OCI-LY7 (cell line): ENCODE data around the gene RIMBP2. TPM values are rescaled to one million over a fixed set of nuclear protein-coding genes. Genes with fewer than 3 reads are reported as not detected.

ENCODE experiments used
- BruUV-seq: library from RNA; stranded (reverse); fragments of 400-500 nt; replicated peaks from 2 replicates; lab custom pipeline; 2021; lab: Mats Ljungman, UMichigan
- CTCF ChIA-PET: fragments of 300-600 bp; sonication (Branson Sonifier 250); formaldehyde crosslinking; loops from one replicate; lab custom pipeline; 2022; ENCODE audit warnings: antibody characterized with exemption; ENCODE audit not compliant: unreplicated experiment; lab: Charles Lee
- POLR2A ChIA-PET: fragments of 300-600 bp; sonication (Branson Sonifier 250); formaldehyde crosslinking; loops from one replicate; lab custom pipeline; 2022; ENCODE audit warnings: antibody characterized with exemption; lab: Charles Lee
- DNase-seq: peaks from one replicate; pipeline ENCODE4 v3.0.0-alpha.2; 2015; ENCODE audit warnings: low spot score
- H2AFZ ChIP-seq: fragments of 200-600 bp; sonication (generic), shearing (Covaris generic); 2 replicates; pipeline ENCODE4 v1.6.1; 2014; ENCODE audit warnings: mild to moderate bottlenecking, antibody characterized with exemption, low read length, moderate library complexity
- H3K27ac ChIP-seq: fragments of 200-600 bp; sonication (generic); 2 replicates; pipeline ENCODE4 v1.5.1; 2014; ENCODE audit warnings: mixed run types, low read depth, mild to moderate bottlenecking, moderate library complexity, low read length, inconsistent platforms; ENCODE audit not compliant: poor library complexity, severe bottlenecking
- H3K36me3 ChIP-seq: fragments of 200-600 bp; sonication (generic); 2 replicates; pipeline ENCODE4 v1.6.1; 2014; ENCODE audit warnings: mild to moderate bottlenecking, antibody characterized with exemption, low read length, moderate library complexity, mixed read lengths; ENCODE audit not compliant: insufficient read depth
- H3K4me1 ChIP-seq: fragments of 200-600 bp; sonication (generic); 2 replicates; pipeline ENCODE4 v1.5.1; 2014; ENCODE audit warnings: mild to moderate bottlenecking, low read length; ENCODE audit not compliant: insufficient read depth, poor library complexity, severe bottlenecking
- H3K4me2 ChIP-seq: fragments of 200-600 bp; sonication (generic); 2 replicates; pipeline ENCODE4 v1.6.1; 2014; ENCODE audit warnings: mild to moderate bottlenecking, low read length
- H3K4me3 ChIP-seq: fragments of 200-600 bp; sonication (generic); 2 replicates; pipeline ENCODE4 v1.5.1; 2014; ENCODE audit warnings: mild to moderate bottlenecking, low read depth, low read length; ENCODE audit not compliant: poor library complexity, severe bottlenecking
- H3K79me2 ChIP-seq: fragments of 200-600 bp; sonication (generic); 2 replicates; pipeline ENCODE4 v1.6.1; 2016; ENCODE audit warnings: low read depth, mild to moderate bottlenecking, low read length, moderate library complexity, mixed read lengths; ENCODE audit not compliant: insufficient read depth
- H3K9me2 ChIP-seq: fragments of 200-600 bp; sonication (generic); 2 replicates; pipeline ENCODE4 v1.6.1; 2016; ENCODE audit warnings: mild to moderate bottlenecking, low read length, mixed read lengths; ENCODE audit not compliant: insufficient read depth
- H3K9me3 ChIP-seq: fragments of 200-600 bp; sonication (generic); 2 replicates; pipeline ENCODE4 v1.6.1; 2014; ENCODE audit warnings: mild to moderate bottlenecking, mixed run types, low read length, mixed read lengths
- H4K20me1 ChIP-seq: fragments of 200-600 bp; sonication (generic); 2 replicates; pipeline ENCODE4 v1.6.1; 2014; ENCODE audit warnings: mild to moderate bottlenecking, antibody characterized with exemption, low read length, moderate library complexity, mixed read lengths; ENCODE audit not compliant: insufficient read depth
- EZH2phosphoT487 ChIP-seq: fragments of 200-600 bp; sonication (generic); IDR thresholded peaks from 2 replicates; pipeline ENCODE4 v1.6.1; 2018; ENCODE audit warnings: low read depth, borderline replicate concordance, mild to moderate bottlenecking, mixed run types, antibody characterized with exemption, low read length, moderate library complexity, mixed read lengths
- intact Hi-C: fragments of 100-400 bp; cut with micrococcal nuclease; formaldehyde crosslinking; loops from one replicate; pipeline ENCODE4 v1.10.0; 2022; ENCODE audit not compliant: unreplicated experiment
- total RNA-seq, 2 experiments: library from RNA; depleted of rRNA in 1 of 2; stranded (reverse); fragments of >200 nt in 1 of 2; shearing (Covaris generic) in 1 of 2; gene quantifications; 2 replicates each; pipeline ENCODE4 v1.2.3, GENCODE V29; 2014 to 2022
- TF ChIP-seq, protein P1 (sequence below): fragments of 200-600 bp; sonication (generic); conservative IDR thresholded peaks from 2 replicates; pipeline ENCODE4 v1.5.1; 2014; ENCODE audit warnings: mild to moderate bottlenecking, antibody characterized with exemption, low read length, moderate library complexity, mixed read lengths

The RIMBP2 gene
- total RNA-seq, 2 experiments from 2014 or later: not detected

DNA sequence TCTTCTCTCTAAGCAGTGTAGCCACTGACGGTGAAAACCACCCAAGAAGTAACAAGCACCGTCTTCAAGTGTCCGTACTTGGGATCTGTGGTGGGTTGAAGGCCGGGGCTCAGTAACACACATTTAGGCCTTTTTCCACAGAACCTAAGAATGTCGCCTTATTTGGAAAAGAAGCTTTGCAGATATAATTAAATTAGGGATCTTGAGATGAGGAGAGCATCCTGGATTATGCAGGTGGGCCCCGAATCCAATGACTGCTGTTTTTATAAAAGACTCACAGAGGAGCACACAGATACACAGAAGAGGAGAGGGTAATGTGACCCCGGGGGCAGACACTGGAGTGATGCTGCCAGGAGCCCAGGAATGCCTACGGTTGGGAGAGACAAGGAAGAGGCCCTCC is 46.3 kb downstream of the RIMBP2 start:
- Histone ChIP-seq H2AFZ (no peak overlapping the region), H3K4me3 (no peak overlapping the region), H3K9me2 (no peaks in the 10 kb centered on the region), H3K36me3 (no peaks in the 10 kb centered on the region), H3K4me2 (no peak overlapping the region), H3K4me1 (no peaks in the 10 kb centered on the region), H4K20me1 (no peaks in the 10 kb centered on the region), H3K27ac (no peak overlapping the region), H3K9me3 (no peaks in the 10 kb centered on the region), H3K79me2 (no peaks in the 10 kb centered on the region)
- no peak for DNase-seq
- intact Hi-C loops: no loop called here
- CTCF ChIA-PET: no interaction called here
- POLR2A ChIA-PET: no interaction called here
- TF ChIP-seq, protein P1, sequence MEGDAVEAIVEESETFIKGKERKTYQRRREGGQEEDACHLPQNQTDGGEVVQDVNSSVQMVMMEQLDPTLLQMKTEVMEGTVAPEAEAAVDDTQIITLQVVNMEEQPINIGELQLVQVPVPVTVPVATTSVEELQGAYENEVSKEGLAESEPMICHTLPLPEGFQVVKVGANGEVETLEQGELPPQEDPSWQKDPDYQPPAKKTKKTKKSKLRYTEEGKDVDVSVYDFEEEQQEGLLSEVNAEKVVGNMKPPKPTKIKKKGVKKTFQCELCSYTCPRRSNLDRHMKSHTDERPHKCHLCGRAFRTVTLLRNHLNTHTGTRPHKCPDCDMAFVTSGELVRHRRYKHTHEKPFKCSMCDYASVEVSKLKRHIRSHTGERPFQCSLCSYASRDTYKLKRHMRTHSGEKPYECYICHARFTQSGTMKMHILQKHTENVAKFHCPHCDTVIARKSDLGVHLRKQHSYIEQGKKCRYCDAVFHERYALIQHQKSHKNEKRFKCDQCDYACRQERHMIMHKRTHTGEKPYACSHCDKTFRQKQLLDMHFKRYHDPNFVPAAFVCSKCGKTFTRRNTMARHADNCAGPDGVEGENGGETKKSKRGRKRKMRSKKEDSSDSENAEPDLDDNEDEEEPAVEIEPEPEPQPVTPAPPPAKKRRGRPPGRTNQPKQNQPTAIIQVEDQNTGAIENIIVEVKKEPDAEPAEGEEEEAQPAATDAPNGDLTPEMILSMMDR: no peak
- TF ChIP-seq EZH2phosphoT487: no peak
- BruUV-seq: no TSS peak

DNA sequence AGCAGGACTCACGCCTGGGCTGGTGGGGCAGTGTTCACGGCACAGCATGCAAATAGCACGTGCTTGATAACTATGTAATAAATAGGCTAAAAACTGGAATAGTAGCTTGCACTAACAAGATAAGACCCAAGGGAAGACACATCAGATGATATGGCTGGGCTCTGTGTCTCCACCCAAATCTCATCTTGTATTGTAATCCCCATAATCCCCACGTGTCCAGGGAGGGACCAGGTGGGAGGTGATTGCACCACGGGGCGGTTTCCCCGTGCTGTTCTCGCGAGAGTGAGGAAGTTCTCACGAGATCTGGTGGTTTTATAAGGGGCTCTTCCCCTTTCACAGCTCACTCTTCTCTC is 46.9 kb downstream of the RIMBP2 start:
- Histone ChIP-seq H3K9me2 (no peaks in the 10 kb centered on the region), H3K27ac (no peak overlapping the region), H3K79me2 (no peaks in the 10 kb centered on the region), H3K36me3 (no peaks in the 10 kb centered on the region), H3K4me2 (no peak overlapping the region), H2AFZ (no peak overlapping the region), H3K4me1 (no peaks in the 10 kb centered on the region), H4K20me1 (no peaks in the 10 kb centered on the region), H3K9me3 (no peaks in the 10 kb centered on the region), H3K4me3 (no peak overlapping the region)
- TF ChIP-seq, protein P1: no peak
- no peak for TF ChIP-seq EZH2phosphoT487
- CTCF ChIA-PET: no interaction called here
- intact Hi-C loops: no loop called here
- POLR2A ChIA-PET: no interaction called here
- DNase-seq: no peak
- no TSS peak for BruUV-seq

DNA sequence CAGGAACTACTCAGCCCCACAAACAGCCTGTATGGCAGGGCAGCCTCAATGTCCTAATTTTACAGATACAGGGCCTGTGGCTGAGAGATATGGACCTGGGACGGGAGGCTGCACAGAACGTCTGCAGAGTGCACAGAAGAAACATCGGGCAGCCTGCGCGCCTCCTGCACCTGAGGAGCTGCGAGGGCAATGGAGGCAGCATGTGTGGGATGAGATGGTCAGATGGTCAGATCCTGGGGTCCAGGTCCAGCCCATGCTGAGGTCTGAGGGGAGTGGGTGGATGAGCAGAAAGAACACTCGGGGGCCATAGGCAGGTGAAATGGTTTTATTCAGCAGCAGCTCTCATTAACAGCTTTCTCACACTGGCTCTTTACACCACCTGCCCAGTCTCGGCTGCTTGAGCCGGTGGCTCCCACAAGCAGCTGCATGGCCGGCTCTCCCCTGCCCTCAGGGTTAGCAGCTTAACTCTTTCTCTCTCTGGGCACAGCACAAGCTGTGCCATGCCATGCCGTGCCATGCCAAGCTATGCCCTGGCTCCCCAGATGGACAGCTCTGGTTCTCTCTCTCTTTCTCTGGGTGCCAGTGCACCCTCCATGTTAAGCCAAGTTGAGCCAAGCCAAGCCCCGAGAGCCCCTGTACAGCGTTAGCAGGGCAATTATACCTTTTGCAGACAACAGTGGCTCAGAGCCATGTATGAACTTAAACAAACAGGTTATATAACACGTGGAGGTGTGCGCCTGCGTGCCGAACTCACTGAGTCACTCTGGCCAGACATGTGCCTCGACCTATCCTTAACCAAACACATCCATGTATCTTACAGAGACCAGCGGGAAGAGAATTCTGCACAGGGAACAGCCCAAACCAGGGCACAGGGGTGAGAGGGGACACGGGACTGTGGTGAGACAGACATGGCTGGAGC is 47.6 kb downstream of the RIMBP2 start:
- ChIA-PET CTCF (no interaction called here), POLR2A (no interaction called here)
- no peak overlapping the region for H3K27ac ChIP-seq
- DNase-seq: no peak
- no peaks in the 10 kb centered on the region for H3K9me2 ChIP-seq
- no peak overlapping the region for H2AFZ ChIP-seq
- H3K4me1 ChIP-seq: no peaks in the 10 kb centered on the region
- BruUV-seq: no TSS peak
- H3K4me2 ChIP-seq: no peak overlapping the region
- no peaks in the 10 kb centered on the region for H3K79me2 ChIP-seq
- H3K4me3 ChIP-seq: no peak overlapping the region
- TF ChIP-seq EZH2phosphoT487: no peak
- TF ChIP-seq, protein P1: no peak
- intact Hi-C loops: no loop called here
- no peaks in the 10 kb centered on the region for H4K20me1 ChIP-seq
- H3K9me3 ChIP-seq: no peaks in the 10 kb centered on the region
- no peaks in the 10 kb centered on the region for H3K36me3 ChIP-seq
